ENCODE data around the gene PSMA6. TPM values are rescaled to one million over a fixed set of nuclear protein-coding genes. Genes with fewer than 3 reads are reported as not detected.
A peak's percentile ranks its signal among the peaks of the same experiment; 100 is the strongest.

PSMA6 gene
- total and polyA plus RNA-seq, 4 donors: 91.6 to 174 (median 103) TPM

- no peak overlapping the region for H3K27ac ChIP-seq (ENCODE audit: low read depth in 1 of 2, low read length in 2 of 2)
- DNase-seq (no peak), ATAC-seq (ENCODE audit: low FRiP score) (no peak)
- H3K9me3 ChIP-seq (ENCODE audit: control insufficient read depth, low read length): no peaks in the 10 kb centered on the region
- H3K4me3 ChIP-seq (ENCODE audit: low read length in 2 of 2): no peak overlapping the region
- no peaks in the 10 kb centered on the region for H3K4me1 ChIP-seq (ENCODE audit: control insufficient read depth in 1 of 2, insufficient read depth in 2 of 2, low read length in 2 of 2)
- no peaks in the 10 kb centered on the region for H3K27me3 ChIP-seq (ENCODE audit: control insufficient read depth in 1 of 2, insufficient read depth in 2 of 2, low read length in 1 of 2)
- WGBS, 2 donors: 10% methylated on average over 8 of the region's 8 CpGs
- intact Hi-C loops (cut with DNase I): no loop called here
- no peaks in the 10 kb centered on the region for H3K36me3 ChIP-seq (ENCODE audit: control insufficient read depth in 1 of 2, insufficient read depth in 2 of 2, low read length in 1 of 2)
These were observed 4.7 kb upstream of the PSMA6 start for GRCh38 chr14:35287431-35288013.

- intact Hi-C loops (cut with DNase I): loop anchor here in 1 of 2 donors (5.0 to 10.0 kb wide), 2 partner anchors 53 to 165 kb away; partner anchors contain the start of genes PPP2R3C and PRORP
- Histone ChIP-seq H3K27ac (ENCODE audit: low read depth in 1 of 2, low read length in 2 of 2) (no peak overlapping the region), H3K4me3 (ENCODE audit: low read length in 2 of 2) (no peak overlapping the region), H3K9me3 (ENCODE audit: control insufficient read depth, low read length) (no peaks in the 10 kb centered on the region), H3K4me1 (ENCODE audit: control insufficient read depth in 1 of 2, insufficient read depth in 2 of 2, low read length in 2 of 2) (no peaks in the 10 kb centered on the region), H3K27me3 (ENCODE audit: control insufficient read depth in 1 of 2, insufficient read depth in 2 of 2, low read length in 1 of 2) (no peaks in the 10 kb centered on the region), H3K36me3 (ENCODE audit: control insufficient read depth in 1 of 2, insufficient read depth in 2 of 2, low read length in 1 of 2) (no peaks in the 10 kb centered on the region)
- WGBS, 2 donors: 91 to 92% methylated on average over 3 of the region's 3 CpGs
- DNase-seq (no peak), ATAC-seq (ENCODE audit: low FRiP score) (no peak)
These were observed 2.6 kb upstream of the PSMA6 start for GRCh38 chr14:35289623-35290022.

GRCh38 chr14:35292770-35293561 lies 784 bp downstream of the PSMA6 start:
- ATAC-seq (ENCODE audit: low FRiP score) (no peak), DNase-seq (no peak)
- H3K27me3 ChIP-seq (ENCODE audit: control insufficient read depth in 1 of 2, insufficient read depth in 2 of 2, low read length in 1 of 2): no peaks in the 10 kb centered on the region
- peak overlapping the region in 1 of 2 donors; percentile 49 for H3K27ac ChIP-seq (ENCODE audit: low read depth in 1 of 2, low read length in 2 of 2)
- H3K36me3 ChIP-seq (ENCODE audit: control insufficient read depth in 1 of 2, insufficient read depth in 2 of 2, low read length in 1 of 2): no peaks in the 10 kb centered on the region
- H3K4me1 ChIP-seq (ENCODE audit: control insufficient read depth in 1 of 2, insufficient read depth in 2 of 2, low read length in 2 of 2): peaks cover 0 to 2% of the 10 kb centered on the region in 2 donors
- 11 to 12% methylated on average over 14 of the region's 14 CpGs for WGBS, 2 donors
- intact Hi-C loops (cut with DNase I): loop anchor here (1.0 to 10.0 kb wide), 5 partner anchors 44 to 168 kb away; partner anchors contain the start of genes PPP2R3C (in 1 of the 2) and PRORP (in 1 of the 2)
- no peaks in the 10 kb centered on the region for H3K9me3 ChIP-seq (ENCODE audit: control insufficient read depth, low read length)
- peak overlapping the region; percentile 38 to 61 for H3K4me3 ChIP-seq (ENCODE audit: low read length in 2 of 2)

GRCh38 chr14:35295845-35296161 lies 3.6 kb downstream of the PSMA6 start:
- DNase-seq: no peak
- no peak for ATAC-seq (ENCODE audit: low FRiP score)
- H3K9me3 ChIP-seq (ENCODE audit: control insufficient read depth, low read length): no peaks in the 10 kb centered on the region
- no peak overlapping the region for H3K27ac ChIP-seq (ENCODE audit: low read depth in 1 of 2, low read length in 2 of 2)
- intact Hi-C loops (cut with DNase I): loop anchor here in 1 of 2 donors (10.0 kb wide), 1 partner anchor 171 kb away; the partner anchor contains the start of genes PPP2R3C and PRORP
- no peak overlapping the region for H3K4me3 ChIP-seq (ENCODE audit: low read length in 2 of 2)
- H3K36me3 ChIP-seq (ENCODE audit: control insufficient read depth in 1 of 2, insufficient read depth in 2 of 2, low read length in 1 of 2): no peaks in the 10 kb centered on the region
- no peaks in the 10 kb centered on the region for H3K27me3 ChIP-seq (ENCODE audit: control insufficient read depth in 1 of 2, insufficient read depth in 2 of 2, low read length in 1 of 2)
- H3K4me1 ChIP-seq (ENCODE audit: control insufficient read depth in 1 of 2, insufficient read depth in 2 of 2, low read length in 2 of 2): peaks cover 2 to 3% of the 10 kb centered on the region in 2 donors
- WGBS, 2 donors: 80 to 96% methylated on average over 1 of the region's 1 CpG

GRCh38 chr14:35296545-35296944 lies 4.4 kb downstream of the PSMA6 start:
- Histone ChIP-seq H3K4me1 (ENCODE audit: control insufficient read depth in 1 of 2, insufficient read depth in 2 of 2, low read length in 2 of 2) (peaks cover 2 to 3% of the 10 kb centered on the region in 2 donors), H3K4me3 (ENCODE audit: low read length in 2 of 2) (no peak overlapping the region), H3K36me3 (ENCODE audit: control insufficient read depth in 1 of 2, insufficient read depth in 2 of 2, low read length in 1 of 2) (no peaks in the 10 kb centered on the region), H3K9me3 (ENCODE audit: control insufficient read depth, low read length) (no peaks in the 10 kb centered on the region), H3K27ac (ENCODE audit: low read depth in 1 of 2, low read length in 2 of 2) (no peak overlapping the region), H3K27me3 (ENCODE audit: control insufficient read depth in 1 of 2, insufficient read depth in 2 of 2, low read length in 1 of 2) (no peaks in the 10 kb centered on the region)
- intact Hi-C loops (cut with DNase I): loop anchor here in 1 of 2 donors (10.0 kb wide), 1 partner anchor 172 kb away; the partner anchor contains the start of genes PPP2R3C and PRORP
- ATAC-seq (ENCODE audit: low FRiP score) (no peak), DNase-seq (no peak)
- 76 to 77% methylated on average over 3 of the region's 3 CpGs for WGBS, 2 donors

GRCh38 chr14:35297706-35298105 lies 5.5 kb downstream of the PSMA6 start:
- H3K27ac ChIP-seq (ENCODE audit: low read depth in 1 of 2, low read length in 2 of 2): no peak overlapping the region
- DNase-seq: no peak
- H3K4me3 ChIP-seq (ENCODE audit: low read length in 2 of 2): no peak overlapping the region
- H3K27me3 ChIP-seq (ENCODE audit: control insufficient read depth in 1 of 2, insufficient read depth in 2 of 2, low read length in 1 of 2): no peaks in the 10 kb centered on the region
- no peaks in the 10 kb centered on the region for H3K9me3 ChIP-seq (ENCODE audit: control insufficient read depth, low read length)
- WGBS, 2 donors: 93 to 96% methylated on average over 3 of the region's 3 CpGs
- H3K36me3 ChIP-seq (ENCODE audit: control insufficient read depth in 1 of 2, insufficient read depth in 2 of 2, low read length in 1 of 2): no peaks in the 10 kb centered on the region
- intact Hi-C loops (cut with DNase I): loop anchor here in 1 of 2 donors (10.0 kb wide), 1 partner anchor 173 kb away; the partner anchor contains the start of genes PPP2R3C and PRORP
- peaks cover 2 to 3% of the 10 kb centered on the region in 2 donors for H3K4me1 ChIP-seq (ENCODE audit: control insufficient read depth in 1 of 2, insufficient read depth in 2 of 2, low read length in 2 of 2)
- no peak for ATAC-seq (ENCODE audit: low FRiP score)

GRCh38 chr14:35298351-35298750 lies 6.2 kb downstream of the PSMA6 start:
- intact Hi-C loops (cut with DNase I): loop anchor here in 1 of 2 donors (10.0 kb wide), 1 partner anchor 174 kb away; the partner anchor contains the start of genes PPP2R3C and PRORP
- H3K9me3 ChIP-seq (ENCODE audit: control insufficient read depth, low read length): no peaks in the 10 kb centered on the region
- no peak overlapping the region for H3K27ac ChIP-seq (ENCODE audit: low read depth in 1 of 2, low read length in 2 of 2)
- no peaks in the 10 kb centered on the region for H3K36me3 ChIP-seq (ENCODE audit: control insufficient read depth in 1 of 2, insufficient read depth in 2 of 2, low read length in 1 of 2)
- peaks cover 3 to 5% of the 10 kb centered on the region in 2 donors for H3K4me1 ChIP-seq (ENCODE audit: control insufficient read depth in 1 of 2, insufficient read depth in 2 of 2, low read length in 2 of 2)
- H3K27me3 ChIP-seq (ENCODE audit: control insufficient read depth in 1 of 2, insufficient read depth in 2 of 2, low read length in 1 of 2): no peaks in the 10 kb centered on the region
- DNase-seq (no peak), ATAC-seq (ENCODE audit: low FRiP score) (no peak)
- H3K4me3 ChIP-seq (ENCODE audit: low read length in 2 of 2): no peak overlapping the region
- WGBS, 2 donors: 82 to 84% methylated on average over 4 of the region's 4 CpGs

GRCh38 chr14:35299708-35300107 lies 7.5 kb downstream of the PSMA6 start:
- intact Hi-C loops (cut with DNase I): loop anchor here in 1 of 2 donors (10.0 kb wide), 1 partner anchor 175 kb away; the partner anchor contains the start of genes PPP2R3C and PRORP
- Histone ChIP-seq H3K27me3 (ENCODE audit: control insufficient read depth in 1 of 2, insufficient read depth in 2 of 2, low read length in 1 of 2) (no peaks in the 10 kb centered on the region), H3K36me3 (ENCODE audit: control insufficient read depth in 1 of 2, insufficient read depth in 2 of 2, low read length in 1 of 2) (no peaks in the 10 kb centered on the region), H3K4me3 (ENCODE audit: low read length in 2 of 2) (no peak overlapping the region), H3K4me1 (ENCODE audit: control insufficient read depth in 1 of 2, insufficient read depth in 2 of 2, low read length in 2 of 2) (peaks cover 3 to 5% of the 10 kb centered on the region in 2 donors), H3K27ac (ENCODE audit: low read depth in 1 of 2, low read length in 2 of 2) (no peak overlapping the region), H3K9me3 (ENCODE audit: control insufficient read depth, low read length) (no peaks in the 10 kb centered on the region)
- WGBS, 2 donors: 47 to 56% methylated on average over 1 of the region's 1 CpG
- no peak for DNase-seq
- no peak for ATAC-seq (ENCODE audit: low FRiP score)

All from aorta (tissue), 5 donors.